Measurements from ENCODE around the gene EHBP1L1.

The EHBP1L1 gene

GRCh38 chr11:65637794-65638419 lies 62.1 kb downstream of the EHBP1L1 start, which contains the start of gene SIPA1 (continued):
- TF ChIP-seq ZNF704 (tag by site-specific recombination; IDR thresholded peaks at IDR 0.05): no peak
- no peak for TF ChIP-seq FEZF1 (tag by site-specific recombination; IDR thresholded peaks at IDR 0.05)
- no peak for TF ChIP-seq MYNN (tag by site-specific recombination; IDR thresholded peaks at IDR 0.05; ENCODE audit: borderline replicate concordance)
- no peak for TF ChIP-seq ZNF23 (tag by site-specific recombination; IDR thresholded peaks at IDR 0.05; ENCODE audit: borderline replicate concordance)
- TF ChIP-seq ZBTB26 (tag by site-specific recombination; optimal IDR thresholded peaks at IDR 0.05): peak; percentile 49
- TF ChIP-seq ZNF18 (tag by site-specific recombination; IDR thresholded peaks at IDR 0.05): no peak
- peak; percentile 67 for TF ChIP-seq IKZF3 (tag by site-specific recombination; IDR thresholded peaks at IDR 0.05)
- TF ChIP-seq PATZ1 (tag by site-specific recombination; IDR thresholded peaks at IDR 0.05): no peak
- TF ChIP-seq YY2 (tag by site-specific recombination; IDR thresholded peaks at IDR 0.05): no peak
- no peak for TF ChIP-seq ZSCAN18 (tag by site-specific recombination; IDR thresholded peaks at IDR 0.05)
- TF ChIP-seq KLF10 (tag by site-specific recombination; IDR thresholded peaks at IDR 0.05): no peak
- TF ChIP-seq GLIS1 (tag by site-specific recombination; IDR thresholded peaks at IDR 0.05): 0 out of 2 replicates have a peak, but pooled peaks have one; percentile 37
- 0 out of 2 replicates have a peak, but pooled peaks have one; percentile 11 for TF ChIP-seq ZNF600 (tag by site-specific recombination; IDR thresholded peaks at IDR 0.05)
- TF ChIP-seq ZNF555 (tag by site-specific recombination; conservative IDR thresholded peaks at IDR 0.05): no peak
- TF ChIP-seq ZNF341 (tag by site-specific recombination; IDR thresholded peaks at IDR 0.05; ENCODE audit: low read depth): no peak
- peak; percentile 39; the same call in 1 of the 2 replicates for TF ChIP-seq GLIS2 (tag by site-specific recombination; IDR thresholded peaks at IDR 0.05)
- TF ChIP-seq ZNF121 (tag by site-specific recombination; IDR thresholded peaks at IDR 0.05): no peak
- TF ChIP-seq OSR2 (tag by site-specific recombination; IDR thresholded peaks at IDR 0.05): peak; percentile 69
- TF ChIP-seq YY1 (tag by site-specific recombination; IDR thresholded peaks at IDR 0.05): 0 out of 2 replicates have a peak, but pooled peaks have one; percentile 29
- TF ChIP-seq SCRT1 (tag by site-specific recombination; IDR thresholded peaks at IDR 0.05; ENCODE audit: borderline replicate concordance): no peak
- no peak for TF ChIP-seq ZNF133 (tag by site-specific recombination; IDR thresholded peaks at IDR 0.05)
- no peak for TF ChIP-seq ZBTB10 (tag by site-specific recombination; IDR thresholded peaks at IDR 0.05)
- peak; percentile 86 for TF ChIP-seq PRDM10 (tag by site-specific recombination; IDR thresholded peaks at IDR 0.05)
- no peak for TF ChIP-seq ZNF747 (tag by site-specific recombination; IDR thresholded peaks at IDR 0.05)
- no peak for TF ChIP-seq OVOL3 (tag by site-specific recombination; IDR thresholded peaks at IDR 0.05)
- no peak for TF ChIP-seq ZNF830 (tag by site-specific recombination; IDR thresholded peaks at IDR 0.05; ENCODE audit: low read depth)
